Activated CD8-positive, alpha-beta T cell treated with anti-CD3 and anti-CD28 coated beads for 36 hours (primary cell): ENCODE data around the gene UNK. TPM values are rescaled to one million over a fixed set of nuclear protein-coding genes. Genes with fewer than 3 reads are reported as not detected.

Source experiments
- ATAC-seq: fragments of 200-7000 bp; cut with Tn5 transposase; one replicate; pipeline ENCODE4 v1.10.0; 2021; ENCODE audit warnings: mild to moderate bottlenecking, moderate library complexity
- CTCF ChIA-PET: fragments of 350-600 bp; sonication (Branson Sonifier 250); formaldehyde crosslinking; loops from one replicate; lab custom pipeline; 2021; ENCODE audit warnings: antibody characterized with exemption; lab: Charles Lee
- POLR2A ChIA-PET: fragments of 350-600 bp; sonication (Branson Sonifier 250); formaldehyde crosslinking; loops from one replicate; lab custom pipeline; 2021; ENCODE audit warnings: antibody characterized with exemption; lab: Charles Lee
- DNase-seq: peaks from one replicate; pipeline ENCODE4 v3.0.0-alpha.2; 2020
- H3K27ac Mint-ChIP-seq: one replicate; pipeline ENCODE4 v1.8.0; 2021; ENCODE audit warnings: mild to moderate bottlenecking, mixed read lengths
- H3K27me3 Mint-ChIP-seq: one replicate; pipeline ENCODE4 v1.8.0; 2021; ENCODE audit warnings: mixed read lengths
- H3K36me3 Mint-ChIP-seq: one replicate; pipeline ENCODE4 v1.8.0; 2021; ENCODE audit warnings: low read depth, mixed read lengths
- H3K4me1 Mint-ChIP-seq: one replicate; pipeline ENCODE4 v1.8.0; 2021; ENCODE audit warnings: low read depth, mixed read lengths
- H3K4me3 Mint-ChIP-seq: one replicate; pipeline ENCODE4 v1.8.0; 2021; ENCODE audit warnings: mild to moderate bottlenecking, moderate library complexity, mixed read lengths
- H3K9me3 Mint-ChIP-seq: one replicate; pipeline ENCODE4 v1.8.0; 2021; ENCODE audit warnings: mixed read lengths
- intact Hi-C: fragments of 100-400 bp; cut with micrococcal nuclease; formaldehyde crosslinking; loops from one replicate; pipeline ENCODE4 v1.10.0; 2022
- total RNA-seq, 2 experiments: library from RNA; stranded (reverse); gene quantifications; one replicate each; pipeline ENCODE4 v1.2.3, GENCODE V29; 2021
- TF ChIP-seq, protein P1 (sequence below): fragments of 200-600 bp; IDR thresholded peaks from one replicate; pipeline ENCODE4 v1.8.0; 2022; ENCODE audit warnings: antibody characterized with exemption, mild to moderate bottlenecking

Gene UNK
- total RNA-seq, 2 experiments from 2014 or later: 26.4 to 26.6 TPM

DNA sequence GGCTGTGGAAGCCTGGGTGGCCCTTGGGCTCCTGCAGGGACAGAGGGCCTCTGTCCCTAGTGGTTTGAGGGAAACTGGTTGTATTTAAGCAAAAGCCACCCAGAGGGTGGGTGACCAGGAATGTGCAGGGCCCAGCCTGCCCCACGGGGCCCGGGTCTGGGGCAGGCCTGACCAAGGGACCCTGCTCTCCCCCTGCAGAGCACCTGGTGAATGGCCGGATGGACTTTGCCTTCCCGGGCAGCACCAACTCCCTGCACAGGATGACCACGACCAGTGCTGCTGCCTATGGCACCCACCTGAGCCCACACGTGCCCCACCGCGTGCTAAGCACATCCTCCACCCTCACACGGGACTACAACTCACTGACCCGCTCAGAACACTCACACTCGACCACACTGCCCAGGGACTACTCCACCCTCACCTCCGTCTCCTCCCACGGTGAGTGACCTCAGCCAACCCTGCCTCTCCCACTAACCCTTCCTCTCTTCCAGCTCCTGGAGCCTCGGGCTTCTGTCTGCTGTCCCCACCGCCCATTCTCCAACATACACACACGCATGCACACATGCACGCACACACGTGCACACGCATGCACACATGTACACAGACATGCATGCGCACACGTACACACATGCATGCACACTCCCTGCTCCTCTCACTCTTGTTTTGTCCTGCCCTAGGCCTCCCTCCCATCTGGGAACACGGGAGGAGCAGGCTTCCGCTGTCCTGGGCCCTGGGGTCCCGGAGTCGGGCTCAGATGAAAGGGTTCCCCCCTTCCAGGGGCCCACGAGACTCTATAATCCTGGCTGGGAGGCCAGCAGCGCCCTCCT, 30.0 kb upstream of the UNK start:
- CTCF ChIA-PET: interaction anchor here (0.7 to 9.9 kb wide), 29 partner anchors 9 to 414 kb away, joined by 3 to 217 read pairs (median 7); partner anchors contain the start of genes GALK1, ITGB4, RECQL5 and SAP30BP
- intact Hi-C loops: no loop called here
- Mint-ChIP-seq H3K4me1 (peaks cover 19% of the 10 kb centered on the region), H3K4me3 (peak overlapping the region; percentile 17), H3K27ac (peak overlapping the region; percentile 18), H3K36me3 (no peaks in the 10 kb centered on the region), H3K27me3 (no peaks in the 10 kb centered on the region), H3K9me3 (no peaks in the 10 kb centered on the region)
- TF ChIP-seq, protein P1, sequence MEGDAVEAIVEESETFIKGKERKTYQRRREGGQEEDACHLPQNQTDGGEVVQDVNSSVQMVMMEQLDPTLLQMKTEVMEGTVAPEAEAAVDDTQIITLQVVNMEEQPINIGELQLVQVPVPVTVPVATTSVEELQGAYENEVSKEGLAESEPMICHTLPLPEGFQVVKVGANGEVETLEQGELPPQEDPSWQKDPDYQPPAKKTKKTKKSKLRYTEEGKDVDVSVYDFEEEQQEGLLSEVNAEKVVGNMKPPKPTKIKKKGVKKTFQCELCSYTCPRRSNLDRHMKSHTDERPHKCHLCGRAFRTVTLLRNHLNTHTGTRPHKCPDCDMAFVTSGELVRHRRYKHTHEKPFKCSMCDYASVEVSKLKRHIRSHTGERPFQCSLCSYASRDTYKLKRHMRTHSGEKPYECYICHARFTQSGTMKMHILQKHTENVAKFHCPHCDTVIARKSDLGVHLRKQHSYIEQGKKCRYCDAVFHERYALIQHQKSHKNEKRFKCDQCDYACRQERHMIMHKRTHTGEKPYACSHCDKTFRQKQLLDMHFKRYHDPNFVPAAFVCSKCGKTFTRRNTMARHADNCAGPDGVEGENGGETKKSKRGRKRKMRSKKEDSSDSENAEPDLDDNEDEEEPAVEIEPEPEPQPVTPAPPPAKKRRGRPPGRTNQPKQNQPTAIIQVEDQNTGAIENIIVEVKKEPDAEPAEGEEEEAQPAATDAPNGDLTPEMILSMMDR: no peak
- POLR2A ChIA-PET: interaction anchor here (1.3 to 2.7 kb wide), 10 partner anchors 10 to 88 kb away, joined by 3 to 21 read pairs (median 6); partner anchors contain the start of genes GALK1, RECQL5, SAP30BP and UNK
- ATAC-seq (no peak), DNase-seq (no peak)

DNA sequence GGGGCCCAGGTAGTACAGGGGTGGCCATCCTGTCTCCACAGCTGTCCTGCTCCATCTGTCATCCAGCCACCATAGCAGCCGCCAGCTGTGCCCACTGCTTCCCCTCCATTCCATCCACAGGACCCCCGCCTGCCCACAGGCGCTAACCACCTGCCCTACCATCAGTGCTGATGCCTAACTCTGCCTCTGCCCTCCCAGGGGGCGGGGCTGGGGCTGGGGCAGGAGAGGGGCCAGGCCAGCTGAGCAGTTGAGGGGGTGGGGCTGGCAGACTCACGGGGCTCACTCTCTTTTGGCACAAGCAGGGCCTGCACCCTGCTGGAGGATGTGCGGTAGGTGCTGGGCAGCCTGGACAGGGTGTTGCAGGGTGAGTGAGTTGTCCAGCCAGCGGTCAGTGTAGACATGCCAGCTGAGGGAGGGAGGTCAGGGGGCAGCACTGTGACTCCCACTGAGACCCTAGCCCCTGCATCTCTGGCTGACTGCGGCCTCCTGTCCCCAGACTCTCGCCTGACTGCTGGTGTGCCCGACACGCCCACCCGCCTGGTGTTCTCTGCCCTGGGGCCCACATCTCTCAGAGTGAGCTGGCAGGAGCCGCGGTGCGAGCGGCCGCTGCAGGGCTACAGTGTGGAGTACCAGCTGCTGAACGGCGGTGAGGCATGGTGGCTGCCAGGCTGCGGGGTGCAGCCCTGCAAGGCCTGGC, 29.3 kb upstream of the UNK start:
- Mint-ChIP-seq H3K27me3 (no peaks in the 10 kb centered on the region), H3K4me3 (no peak overlapping the region), H3K27ac (no peak overlapping the region), H3K9me3 (no peaks in the 10 kb centered on the region), H3K4me1 (peaks cover 14% of the 10 kb centered on the region), H3K36me3 (no peaks in the 10 kb centered on the region)
- TF ChIP-seq, protein P1: no peak
- no peak for DNase-seq
- intact Hi-C loops: no loop called here
- no peak for ATAC-seq
- ChIA-PET CTCF (interaction anchor here (1.2 to 5.1 kb wide), 2 partner anchors 9 to 52 kb away, joined by 3 to 92 read pairs; partner anchors contain the start of gene GALK1), POLR2A (interaction anchor here (2.1 to 11.2 kb wide), 3 partner anchors 9 to 68 kb away, joined by 5 to 215 read pairs (median 21); partner anchors contain the start of gene GALK1)

DNA sequence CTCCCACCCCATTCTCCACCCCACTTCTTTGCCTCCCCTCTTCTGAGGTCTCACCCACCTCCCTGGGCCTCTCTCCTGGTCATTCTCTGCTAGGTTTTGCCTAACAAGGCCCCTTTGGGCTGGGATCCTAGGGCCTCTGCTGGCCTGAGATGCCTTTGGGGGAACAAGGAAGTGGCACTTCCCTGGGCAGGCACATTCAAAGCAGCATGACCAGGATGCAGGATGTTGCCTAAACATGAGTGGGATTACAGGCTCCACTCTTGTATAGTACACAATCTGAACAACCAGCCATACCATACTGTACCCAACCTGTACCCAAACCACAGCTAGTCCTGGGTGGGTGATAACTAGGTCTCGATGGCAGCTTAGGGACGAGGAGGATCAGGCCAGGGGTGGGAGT, 28.6 kb upstream of the UNK start:
- peaks cover 14% of the 10 kb centered on the region for H3K4me1 Mint-ChIP-seq
- POLR2A ChIA-PET: interaction anchor here (0.6 to 11.2 kb wide), 2 partner anchors 8 to 20 kb away, joined by 3 to 215 read pairs; no protein-coding TSS in a partner anchor
- H3K27me3 Mint-ChIP-seq: no peaks in the 10 kb centered on the region
- DNase-seq: no peak
- TF ChIP-seq, protein P1: no peak
- no peak overlapping the region for H3K27ac Mint-ChIP-seq
- no peak for ATAC-seq
- H3K4me3 Mint-ChIP-seq: no peak overlapping the region
- H3K36me3 Mint-ChIP-seq: no peaks in the 10 kb centered on the region
- H3K9me3 Mint-ChIP-seq: no peaks in the 10 kb centered on the region
- intact Hi-C loops: no loop called here
- CTCF ChIA-PET: interaction anchor here (1.0 to 5.1 kb wide), 3 partner anchors 8 to 52 kb away, joined by 3 to 92 read pairs (median 3); partner anchors contain the start of gene GALK1

DNA sequence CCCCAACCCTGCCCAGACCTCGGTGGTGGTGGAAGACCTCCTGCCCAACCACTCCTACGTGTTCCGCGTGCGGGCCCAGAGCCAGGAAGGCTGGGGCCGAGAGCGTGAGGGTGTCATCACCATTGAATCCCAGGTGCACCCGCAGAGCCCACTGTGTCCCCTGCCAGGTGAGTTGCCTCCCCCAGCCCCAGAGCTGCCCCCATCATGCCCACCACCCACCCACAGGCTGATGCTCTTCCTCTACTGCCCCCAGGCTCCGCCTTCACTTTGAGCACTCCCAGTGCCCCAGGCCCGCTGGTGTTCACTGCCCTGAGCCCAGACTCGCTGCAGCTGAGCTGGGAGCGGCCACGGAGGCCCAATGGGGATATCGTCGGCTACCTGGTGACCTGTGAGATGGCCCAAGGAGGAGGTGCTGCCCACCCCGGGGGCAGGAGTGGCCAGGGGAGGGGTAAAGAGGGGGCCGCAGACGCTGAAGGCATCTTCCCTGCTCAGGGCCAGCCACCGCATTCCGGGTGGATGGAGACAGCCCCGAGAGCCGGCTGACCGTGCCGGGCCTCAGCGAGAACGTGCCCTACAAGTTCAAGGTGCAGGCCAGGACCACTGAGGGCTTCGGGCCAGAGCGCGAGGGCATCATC, 28.0 kb upstream of the UNK start:
- CTCF ChIA-PET: interaction anchor here (1.0 to 5.1 kb wide), 2 partner anchors 8 to 9 kb away, joined by 3 to 92 read pairs; partner anchors contain the start of gene GALK1
- intact Hi-C loops: no loop called here
- H3K27ac Mint-ChIP-seq: no peak overlapping the region
- ATAC-seq: no peak
- no peaks in the 10 kb centered on the region for H3K36me3 Mint-ChIP-seq
- H3K9me3 Mint-ChIP-seq: no peaks in the 10 kb centered on the region
- TF ChIP-seq, protein P1: no peak
- POLR2A ChIA-PET: interaction anchor here (0.6 to 11.2 kb wide), 2 partner anchors 9 to 19 kb away, joined by 3 to 215 read pairs; no protein-coding TSS in a partner anchor
- no peak for DNase-seq
- peaks cover 14% of the 10 kb centered on the region for H3K4me1 Mint-ChIP-seq
- H3K27me3 Mint-ChIP-seq: no peaks in the 10 kb centered on the region
- no peak overlapping the region for H3K4me3 Mint-ChIP-seq
